GM18867 (cell line): ENCODE data around the gene NRP2.

ENCODE experiments used
- ATAC-seq: cut with Tn5 transposase; IDR thresholded peaks from one replicate; pipeline ENCODE4 v1.9.1; 2021; ENCODE audit warnings: mild to moderate bottlenecking, moderate library complexity; ENCODE audit not compliant: unreplicated experiment

NRP2 gene

GRCh38 chr2:205658068-205658467 is 24.2 kb upstream of the NRP2 start:
- ATAC-seq = no peak

- no peak for ATAC-seq
Observed at GRCh38 chr2:205658572-205658971, 23.7 kb upstream of the NRP2 start.

- ATAC-seq = no peak
Observed at GRCh38 chr2:205659922-205660321, 22.4 kb upstream of the NRP2 start.

- peak; percentile 65 for ATAC-seq
Observed at GRCh38 chr2:205660521-205661124, 21.7 kb upstream of the NRP2 start.

GRCh38 chr2:205661281-205661680 is 21.0 kb upstream of the NRP2 start:
- no peak for ATAC-seq

- ATAC-seq = no peak
Observed at GRCh38 chr2:205662206-205662965, 19.9 kb upstream of the NRP2 start.

GRCh38 chr2:205665791-205666190 is 16.5 kb upstream of the NRP2 start:
- no peak for ATAC-seq

GRCh38 chr2:205670292-205670691 is 12.0 kb upstream of the NRP2 start:
- no peak for ATAC-seq

- ATAC-seq = no peak
Observed at GRCh38 chr2:205673312-205673711, 9.0 kb upstream of the NRP2 start.

GRCh38 chr2:205675861-205676516 is 6.3 kb upstream of the NRP2 start:
- peak; percentile 45 for ATAC-seq

GRCh38 chr2:205678541-205679142 is 3.7 kb upstream of the NRP2 start:
- no peak for ATAC-seq

GRCh38 chr2:205679410-205680009 is 2.8 kb upstream of the NRP2 start:
- ATAC-seq = no peak

- ATAC-seq = peak; percentile 55
Observed at GRCh38 chr2:205680067-205680466, 2.2 kb upstream of the NRP2 start.

- no peak for ATAC-seq
Observed at GRCh38 chr2:205680903-205681302, 1.4 kb upstream of the NRP2 start.

- peak; percentile 51 for ATAC-seq
Observed at GRCh38 chr2:205681401-205682238, 681 bp upstream of the NRP2 start.

GRCh38 chr2:205682971-205683501 is 735 bp downstream of the NRP2 start:
- ATAC-seq = no peak

GRCh38 chr2:205683502-205684367 is 1.4 kb downstream of the NRP2 start:
- no peak for ATAC-seq

- no peak for ATAC-seq
Observed at GRCh38 chr2:205684871-205685313, 2.6 kb downstream of the NRP2 start.
